Ishikawa (cell line): ENCODE data around the gene ACTN4.

ENCODE experiments used
- CEBPB ChIP-seq: IDR thresholded peaks from 2 replicates; pipeline ENCODE4 v1.6.1; 2012
- CREB1 ChIP-seq: IDR thresholded peaks from 2 replicates; pipeline ENCODE4 v1.6.1; 2012; ENCODE audit warnings: low read depth
- EGR1 ChIP-seq: IDR thresholded peaks from 2 replicates; pipeline ENCODE4 v1.6.1; 2012
- EP300 ChIP-seq: IDR thresholded peaks from 2 replicates; pipeline ENCODE4 v1.6.1; 2012; ENCODE audit warnings: borderline replicate concordance
- FOXM1 ChIP-seq: IDR thresholded peaks from 2 replicates; pipeline ENCODE4 v1.6.1; 2012; ENCODE audit warnings: low read depth, borderline replicate concordance
- MAX ChIP-seq: IDR thresholded peaks from 2 replicates; pipeline ENCODE4 v1.6.1; 2012
- NFIC ChIP-seq: IDR thresholded peaks from 2 replicates; pipeline ENCODE4 v1.6.1; 2012
- RAD21 ChIP-seq: IDR thresholded peaks from 2 replicates; pipeline ENCODE4 v1.6.1; 2012; ENCODE audit warnings: low read depth
- TAF1 ChIP-seq: IDR thresholded peaks from 2 replicates; pipeline ENCODE4 v1.6.1; 2012; ENCODE audit warnings: low read depth, mild to moderate bottlenecking
- TCF12 ChIP-seq: IDR thresholded peaks from 2 replicates; pipeline ENCODE4 v1.6.1; 2012; ENCODE audit warnings: low read depth
- TEAD4 ChIP-seq: IDR thresholded peaks from 2 replicates; pipeline ENCODE4 v1.6.1; 2012
- YY1 ChIP-seq: IDR thresholded peaks from 2 replicates; pipeline ENCODE4 v1.6.1; 2012; ENCODE audit warnings: low read depth
- ZBTB7A ChIP-seq: IDR thresholded peaks from 2 replicates; pipeline ENCODE4 v1.6.1; 2012; ENCODE audit warnings: low read depth
- TF ChIP-seq, protein P1 (sequence below): IDR thresholded peaks from 2 replicates; pipeline ENCODE4 v1.6.1; 2012; ENCODE audit warnings: low read depth, mild to moderate bottlenecking
- TF ChIP-seq, protein P2 (sequence below): IDR thresholded peaks from 2 replicates; pipeline ENCODE4 v1.6.1; 2012

The ACTN4 gene

DNA sequence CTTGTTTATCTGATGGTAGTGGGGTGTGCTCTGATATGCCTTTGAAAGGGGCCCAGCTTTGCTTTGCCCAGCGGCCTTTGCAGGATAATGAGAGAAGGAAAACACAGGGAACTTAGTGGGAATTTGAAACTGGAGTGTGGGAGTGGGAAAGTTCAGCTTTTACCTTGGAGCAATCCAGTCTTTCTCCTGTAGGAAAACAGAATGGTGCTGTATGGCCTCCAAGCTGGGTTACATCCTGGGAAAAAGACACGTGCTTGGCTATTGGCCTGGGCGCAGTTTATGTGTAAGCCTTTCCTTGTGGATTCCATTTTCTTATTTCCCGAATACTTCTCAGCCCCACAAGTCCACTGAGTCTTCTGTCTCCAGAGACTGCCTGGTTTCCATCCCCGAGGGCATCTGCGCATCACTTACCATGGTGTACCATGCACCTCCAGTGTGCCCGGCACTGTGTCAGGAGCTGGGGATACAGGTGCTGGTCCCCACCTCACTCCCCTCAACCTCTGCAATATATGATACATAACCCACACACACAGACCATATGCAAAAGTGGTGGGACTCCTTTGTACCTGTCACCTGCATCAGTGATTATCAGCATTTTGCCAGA, 31.5 kb downstream of the ACTN4 start:
- TF ChIP-seq TEAD4 (no peak), TAF1 (no peak)

- TF ChIP-seq TAF1, result no peak
Measured at GRCh38 chr19:38679839-38680238, 32.4 kb downstream of the ACTN4 start.

GRCh38 chr19:38682195-38682867, 34.9 kb downstream of the ACTN4 start:
- TF ChIP-seq YY1 (no peak), RAD21 (no peak), EGR1 (no peak), NFIC (no peak), FOXM1 (no peak), MAX (no peak), CREB1 (no peak), TEAD4 (no peak), EP300 (no peak), CEBPB (no peak), TCF12 (no peak), ZBTB7A (no peak), TAF1 (no peak)
- TF ChIP-seq, protein P1, sequence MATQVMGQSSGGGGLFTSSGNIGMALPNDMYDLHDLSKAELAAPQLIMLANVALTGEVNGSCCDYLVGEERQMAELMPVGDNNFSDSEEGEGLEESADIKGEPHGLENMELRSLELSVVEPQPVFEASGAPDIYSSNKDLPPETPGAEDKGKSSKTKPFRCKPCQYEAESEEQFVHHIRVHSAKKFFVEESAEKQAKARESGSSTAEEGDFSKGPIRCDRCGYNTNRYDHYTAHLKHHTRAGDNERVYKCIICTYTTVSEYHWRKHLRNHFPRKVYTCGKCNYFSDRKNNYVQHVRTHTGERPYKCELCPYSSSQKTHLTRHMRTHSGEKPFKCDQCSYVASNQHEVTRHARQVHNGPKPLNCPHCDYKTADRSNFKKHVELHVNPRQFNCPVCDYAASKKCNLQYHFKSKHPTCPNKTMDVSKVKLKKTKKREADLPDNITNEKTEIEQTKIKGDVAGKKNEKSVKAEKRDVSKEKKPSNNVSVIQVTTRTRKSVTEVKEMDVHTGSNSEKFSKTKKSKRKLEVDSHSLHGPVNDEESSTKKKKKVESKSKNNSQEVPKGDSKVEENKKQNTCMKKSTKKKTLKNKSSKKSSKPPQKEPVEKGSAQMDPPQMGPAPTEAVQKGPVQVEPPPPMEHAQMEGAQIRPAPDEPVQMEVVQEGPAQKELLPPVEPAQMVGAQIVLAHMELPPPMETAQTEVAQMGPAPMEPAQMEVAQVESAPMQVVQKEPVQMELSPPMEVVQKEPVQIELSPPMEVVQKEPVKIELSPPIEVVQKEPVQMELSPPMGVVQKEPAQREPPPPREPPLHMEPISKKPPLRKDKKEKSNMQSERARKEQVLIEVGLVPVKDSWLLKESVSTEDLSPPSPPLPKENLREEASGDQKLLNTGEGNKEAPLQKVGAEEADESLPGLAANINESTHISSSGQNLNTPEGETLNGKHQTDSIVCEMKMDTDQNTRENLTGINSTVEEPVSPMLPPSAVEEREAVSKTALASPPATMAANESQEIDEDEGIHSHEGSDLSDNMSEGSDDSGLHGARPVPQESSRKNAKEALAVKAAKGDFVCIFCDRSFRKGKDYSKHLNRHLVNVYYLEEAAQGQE, result no peak
- TF ChIP-seq, protein P2, sequence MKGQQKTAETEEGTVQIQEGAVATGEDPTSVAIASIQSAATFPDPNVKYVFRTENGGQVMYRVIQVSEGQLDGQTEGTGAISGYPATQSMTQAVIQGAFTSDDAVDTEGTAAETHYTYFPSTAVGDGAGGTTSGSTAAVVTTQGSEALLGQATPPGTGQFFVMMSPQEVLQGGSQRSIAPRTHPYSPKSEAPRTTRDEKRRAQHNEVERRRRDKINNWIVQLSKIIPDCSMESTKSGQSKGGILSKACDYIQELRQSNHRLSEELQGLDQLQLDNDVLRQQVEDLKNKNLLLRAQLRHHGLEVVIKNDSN, result no peak

DNA sequence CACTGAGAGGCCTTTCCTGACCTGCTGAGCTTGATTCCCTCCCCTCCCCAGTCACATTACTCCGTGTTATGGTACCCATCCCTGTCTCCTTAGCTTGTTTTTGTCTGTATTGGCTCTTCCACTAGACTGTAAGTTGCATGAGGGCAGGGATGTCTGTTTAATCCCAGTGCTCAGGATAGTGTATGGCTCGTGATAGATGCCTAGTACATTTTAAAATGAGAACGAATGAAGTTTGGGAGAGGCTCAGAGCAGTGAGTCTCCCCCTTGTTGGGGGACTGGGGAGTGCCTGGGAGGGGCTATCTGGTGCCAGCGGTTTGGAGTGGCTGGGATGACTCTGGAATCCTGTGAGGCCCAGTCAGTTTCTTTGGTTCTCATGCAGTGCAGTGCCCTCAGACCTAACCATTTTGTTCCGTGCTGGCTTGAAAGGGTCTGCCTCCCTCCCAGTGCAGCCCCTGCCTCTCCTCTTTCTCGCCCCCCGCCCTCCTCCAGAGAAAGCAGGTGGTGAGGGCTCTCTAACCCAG, 35.5 kb downstream of the ACTN4 start:
- TF ChIP-seq TEAD4, result no peak
- no peak for TF ChIP-seq FOXM1
- no peak for TF ChIP-seq TAF1
- TF ChIP-seq ZBTB7A, result peak; percentile 51; the same call in 1 of the 2 replicates

DNA sequence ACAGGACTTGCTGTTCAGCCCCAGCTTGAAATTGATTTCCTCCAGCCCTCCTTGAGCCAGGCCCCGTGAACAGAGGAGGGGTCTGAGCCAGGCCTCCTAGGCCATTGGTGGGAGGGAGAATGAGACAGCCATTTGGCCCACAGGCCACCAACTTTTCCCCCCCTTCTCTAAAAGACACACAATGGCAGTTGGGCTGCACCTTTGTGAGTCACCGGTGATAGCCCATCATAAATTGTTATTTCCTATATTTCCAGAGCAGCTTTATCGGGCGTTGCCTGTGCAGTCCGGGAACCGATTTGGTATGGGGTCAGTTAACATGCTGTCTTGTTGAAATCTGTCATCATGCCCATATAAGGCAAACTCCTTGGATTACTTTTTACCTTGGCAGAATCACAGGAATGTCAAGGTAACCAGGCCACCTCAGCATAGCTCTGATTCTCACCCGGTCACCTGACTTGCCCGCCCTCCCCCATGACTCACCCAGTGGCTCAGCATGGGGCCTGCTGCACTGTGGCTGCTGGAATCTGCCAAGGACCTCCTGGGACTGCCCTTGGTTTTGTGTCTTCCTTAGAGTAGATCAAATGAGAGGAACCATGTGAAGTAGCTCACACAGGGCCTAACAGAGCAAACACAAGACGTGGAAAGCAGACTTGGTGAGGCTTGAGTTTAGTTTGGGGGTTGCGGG, 36.1 kb downstream of the ACTN4 start:
- TF ChIP-seq RAD21 (peak; percentile 9; the same call in 1 of the 2 replicates), EGR1 (no peak), MAX (peak; percentile 71; the same call in 1 of the 2 replicates), NFIC (peak; percentile 89), TCF12 (peak; percentile 97), YY1 (peak; percentile 7), CREB1 (peak; percentile 56; the same call in 1 of the 2 replicates), CEBPB (peak; percentile 30; the same call in 1 of the 2 replicates), EP300 (peak; percentile 97), ZBTB7A (peak; percentile 33; the same call in 1 of the 2 replicates), TEAD4 (peak; percentile 97), FOXM1 (peak; percentile 95), TAF1 (0 out of 2 replicates have a peak, but pooled peaks have one; percentile 44)
- TF ChIP-seq, protein P2, result peak; percentile 95
- TF ChIP-seq, protein P1, result no peak
